PC-3 (cell line): ENCODE results near the gene CHRNE. TPM values are rescaled to one million over a fixed set of nuclear protein-coding genes. Genes with fewer than 3 reads are reported as not detected.
A peak's percentile ranks its signal among the peaks of the same experiment; 100 is the strongest.

ENCODE experiments used
- ATAC-seq: fragments of 200-7000 bp; cut with Tn5 transposase; 2 replicates; pipeline ENCODE4 v1.9.1; 2020; ENCODE audit warnings: mild to moderate bottlenecking, moderate library complexity
- BruUV-seq: library from RNA; stranded (reverse); fragments of 400-500 nt; replicated peaks from 2 replicates; lab custom pipeline; 2021; lab: Mats Ljungman, UMichigan
- CTCF ChIA-PET: fragments of 300-600 bp; sonication (Branson Sonifier 250); formaldehyde crosslinking; loops from one replicate; lab custom pipeline; 2022; ENCODE audit warnings: antibody characterized with exemption; lab: Charles Lee
- POLR2A ChIA-PET: fragments of 300-600 bp; sonication (Branson Sonifier 250); formaldehyde crosslinking; loops from one replicate; lab custom pipeline; 2022; ENCODE audit warnings: antibody characterized with exemption; ENCODE audit not compliant: unreplicated experiment; lab: Charles Lee
- DNase-seq: peaks from one replicate; pipeline ENCODE4 v3.0.0-alpha.2; 2015
- H2AFZ ChIP-seq: fragments of 300-600 bp; sonication (generic); 2 replicates; pipeline ENCODE4 v1.6.0; 2016; ENCODE audit warnings: antibody characterized with exemption, low read length
- H3F3A ChIP-seq: fragments of 300-600 bp; sonication (generic); one replicate; pipeline ENCODE4 v1.6.0; 2017; ENCODE audit warnings: antibody characterized with exemption, low read length, control low read depth, mild to moderate bottlenecking; ENCODE audit not compliant: unreplicated experiment
- H3K27ac ChIP-seq: fragments of 300-600 bp; sonication (generic); 2 replicates; pipeline ENCODE4 v1.5.1; 2016; ENCODE audit warnings: mild to moderate bottlenecking, low read length
- H3K27me3 ChIP-seq: fragments of 300-600 bp; sonication (generic); 2 replicates; pipeline ENCODE4 v1.6.1; 2016; ENCODE audit warnings: low read length, mixed read lengths
- H3K36me3 ChIP-seq: fragments of 300-600 bp; sonication (generic); 2 replicates; pipeline ENCODE4 v1.6.1; 2016; ENCODE audit warnings: low read depth, mixed run types, low read length, mixed read lengths
- H3K4me1 ChIP-seq: fragments of 300-600 bp; sonication (generic); 2 replicates; pipeline ENCODE4 v1.5.1; 2016; ENCODE audit warnings: low read length; ENCODE audit not compliant: insufficient read depth
- H3K4me2 ChIP-seq: fragments of 300-600 bp; sonication (generic); 2 replicates; pipeline ENCODE4 v1.6.0; 2016; ENCODE audit warnings: low read length
- H3K4me3 ChIP-seq: fragments of 300-600 bp; sonication (generic); 2 replicates; pipeline ENCODE4 v1.5.1; 2016; ENCODE audit warnings: mild to moderate bottlenecking, low read length, mixed read lengths
- H3K79me2 ChIP-seq: fragments of 300-600 bp; sonication (generic); 2 replicates; pipeline ENCODE4 v1.6.1; 2017; ENCODE audit warnings: low read length, mixed read lengths
- H3K9ac ChIP-seq: fragments of 300-600 bp; sonication (generic); 2 replicates; pipeline ENCODE4 v1.6.0; 2016; ENCODE audit warnings: mild to moderate bottlenecking, low read length
- H3K9me2 ChIP-seq: fragments of 300-600 bp; sonication (generic); replicated peaks from 2 replicates; pipeline ENCODE4 v1.6.1; 2016; ENCODE audit warnings: mixed run types, low read length, mixed read lengths
- H3K9me3 ChIP-seq: fragments of 300-600 bp; sonication (generic); 2 replicates; pipeline ENCODE4 v1.6.1; 2016; ENCODE audit warnings: low read length, mixed read lengths
- H4K20me1 ChIP-seq: fragments of 300-600 bp; sonication (generic); 2 replicates; pipeline ENCODE4 v1.6.1; 2016; ENCODE audit warnings: low read length, mixed read lengths
- CTCF ChIP-seq: fragments of 300-600 bp; sonication (generic); conservative IDR thresholded peaks from 2 replicates; pipeline ENCODE4 v1.5.1; 2017; ENCODE audit warnings: antibody characterized with exemption, low read depth, mild to moderate bottlenecking, low read length
- EZH2 ChIP-seq: fragments of 300-600 bp; sonication (generic); IDR thresholded peaks from one replicate; pipeline ENCODE4 v1.6.1; 2017; ENCODE audit warnings: antibody characterized with exemption, mild to moderate bottlenecking, low read length; ENCODE audit not compliant: unreplicated experiment
- EZH2phosphoT487 ChIP-seq: fragments of 300-600 bp; sonication (generic); IDR thresholded peaks from 2 replicates; pipeline ENCODE4 v1.6.1; 2018; ENCODE audit warnings: mild to moderate bottlenecking, antibody characterized with exemption, low read length, borderline replicate concordance
- intact Hi-C: fragments of 100-400 bp; cut with micrococcal nuclease; formaldehyde crosslinking; loops from 2 replicates; pipeline ENCODE4 v1.9.0; 2023
- total RNA-seq: library from RNA; depleted of rRNA; stranded (reverse); fragments of >200 nt; gene quantifications from 2 replicates; pipeline ENCODE4 v1.2.3, GENCODE V29; 2014

CHRNE gene
- total RNA-seq, 1 experiment from 2014 or later: 0.11 TPM

- H2AFZ ChIP-seq: no peak overlapping the region
- peaks cover 30% of the 10 kb centered on the region for H3K4me1 ChIP-seq
- intact Hi-C loops: loop anchor here (2.0 kb wide), 1 partner anchor 49 kb away; the partner anchor contains the start of genes INCA1 and KIF1C
- no peaks in the 10 kb centered on the region for H3K9me3 ChIP-seq
- BruUV-seq: no TSS peak
- peak overlapping the region; percentile 93 for H3K9ac ChIP-seq
- H3K27ac ChIP-seq: peak overlapping the region; percentile 85
- no peaks in the 10 kb centered on the region for H3K9me2 ChIP-seq
- H3K4me2 ChIP-seq: peak overlapping the region; percentile 98
- ChIA-PET CTCF (no interaction called here), POLR2A (interaction anchor here (0.6 to 0.7 kb wide), 2 partner anchors 113 to 944 kb away, joined by 3 to 4 read pairs; no protein-coding TSS in a partner anchor)
- H3K79me2 ChIP-seq: peaks cover 60% of the 10 kb centered on the region
- no peak for ATAC-seq
- TF ChIP-seq CTCF: no peak
- TF ChIP-seq EZH2phosphoT487: no peak
- TF ChIP-seq EZH2: no peak
- no peaks in the 10 kb centered on the region for H3F3A ChIP-seq
- no peaks in the 10 kb centered on the region for H3K27me3 ChIP-seq
- peaks cover 26% of the 10 kb centered on the region for H4K20me1 ChIP-seq
- DNase-seq: peak; percentile 38
- peaks cover 28% of the 10 kb centered on the region for H3K36me3 ChIP-seq
- peak overlapping the region; percentile 90 for H3K4me3 ChIP-seq
Observed at GRCh38 chr17:4947411-4948165, 44.7 kb upstream of the CHRNE start.

GRCh38 chr17:4947010-4947410 lies 44.1 kb upstream of the CHRNE start:
- DNase-seq: no peak
- CTCF ChIA-PET: no interaction called here
- H3K4me1 ChIP-seq: peaks cover 31% of the 10 kb centered on the region
- ATAC-seq: no peak
- POLR2A ChIA-PET: no interaction called here
- H3K4me3 ChIP-seq: peak overlapping the region; percentile 90
- H3F3A ChIP-seq: no peaks in the 10 kb centered on the region
- peak overlapping the region; percentile 28 for H3K27ac ChIP-seq
- peaks cover 28% of the 10 kb centered on the region for H3K36me3 ChIP-seq
- H3K79me2 ChIP-seq: peaks cover 66% of the 10 kb centered on the region
- no peak overlapping the region for H2AFZ ChIP-seq
- peaks cover 26% of the 10 kb centered on the region for H4K20me1 ChIP-seq
- no peaks in the 10 kb centered on the region for H3K9me2 ChIP-seq
- H3K27me3 ChIP-seq: no peaks in the 10 kb centered on the region
- no TSS peak for BruUV-seq
- TF ChIP-seq CTCF (no peak), EZH2phosphoT487 (no peak), EZH2 (no peak)
- no peaks in the 10 kb centered on the region for H3K9me3 ChIP-seq
- H3K9ac ChIP-seq: peak overlapping the region; percentile 93
- peak overlapping the region; percentile 98 for H3K4me2 ChIP-seq
- intact Hi-C loops: loop anchor here (2.0 kb wide), 1 partner anchor 50 kb away; the partner anchor contains the start of genes INCA1 and KIF1C
